ENCODE measurements around the gene ANKRD40.
"Not testable (repeated sequence)": the region's sequence is repeated elsewhere in the genome, so short reads cannot be mapped to it uniquely, and the experiment has no call there.

ANKRD40 gene

GRCh38 chr17:50710650-50711049 is 2.9 kb upstream of the ANKRD40 start:
- Histone ChIP-seq H3K36me3 (ENCODE audit: control insufficient read depth, insufficient read depth, low read length) (no peaks in the 10 kb centered on the region), H3K27me3 (ENCODE audit: control insufficient read depth, insufficient read depth, low read length) (no peaks in the 10 kb centered on the region), H3K9ac (no peak overlapping the region), H3K9me3 (ENCODE audit: control insufficient read depth, low read length) (no peaks in the 10 kb centered on the region), H3K4me1 (peaks cover 20% of the 10 kb centered on the region), H3K4me2 (ENCODE audit: low read length) (no peak overlapping the region), H3K79me2 (peaks cover 19% of the 10 kb centered on the region), H2AFZ (no peak overlapping the region), H3K4me3 (ENCODE audit: low read depth, low read length) (no peak overlapping the region), H3K27ac (no peak overlapping the region)
- TF ChIP-seq CTCF (IDR thresholded peaks at IDR 0.05) = no peak

GRCh38 chr17:50710025-50710424 is 2.3 kb upstream of the ANKRD40 start:
- Histone ChIP-seq H3K4me3 (ENCODE audit: low read depth, low read length) (no peak overlapping the region), H3K4me1 (peaks cover 20% of the 10 kb centered on the region), H3K9ac (no peak overlapping the region), H3K9me3 (ENCODE audit: control insufficient read depth, low read length) (no peaks in the 10 kb centered on the region), H2AFZ (no peak overlapping the region), H3K27ac (no peak overlapping the region), H3K4me2 (ENCODE audit: low read length) (no peak overlapping the region), H3K36me3 (ENCODE audit: control insufficient read depth, insufficient read depth, low read length) (no peaks in the 10 kb centered on the region), H3K27me3 (ENCODE audit: control insufficient read depth, insufficient read depth, low read length) (no peaks in the 10 kb centered on the region), H3K79me2 (peaks cover 19% of the 10 kb centered on the region)
- TF ChIP-seq CTCF (IDR thresholded peaks at IDR 0.05) = no peak

GRCh38 chr17:50709053-50709452 is 1.3 kb upstream of the ANKRD40 start:
- Histone ChIP-seq H2AFZ (peak overlapping the region; percentile 80), H3K4me2 (ENCODE audit: low read length) (peak overlapping the region; percentile 84), H3K4me1 (peaks cover 20% of the 10 kb centered on the region), H3K4me3 (ENCODE audit: low read depth, low read length) (peak overlapping the region; percentile 75), H3K79me2 (peaks cover 19% of the 10 kb centered on the region), H3K27ac (peak overlapping the region; percentile 97)
- not testable (repeated sequence) for H3K9me3 ChIP-seq (ENCODE audit: control insufficient read depth, low read length); H3K9ac ChIP-seq; H3K27me3 ChIP-seq (ENCODE audit: control insufficient read depth, insufficient read depth, low read length); H3K36me3 ChIP-seq (ENCODE audit: control insufficient read depth, insufficient read depth, low read length)

- Histone ChIP-seq H3K36me3 (ENCODE audit: control insufficient read depth, insufficient read depth, low read length) (no peaks in the 10 kb centered on the region), H3K27me3 (ENCODE audit: control insufficient read depth, insufficient read depth, low read length) (no peaks in the 10 kb centered on the region), H3K9ac (peak overlapping the region; percentile 64), H3K79me2 (peaks cover 21% of the 10 kb centered on the region), H3K27ac (peak overlapping the region; percentile 97), H3K4me3 (ENCODE audit: low read depth, low read length) (peak overlapping the region; percentile 75), H2AFZ (peak overlapping the region; percentile 80), H3K9me3 (ENCODE audit: control insufficient read depth, low read length) (no peaks in the 10 kb centered on the region), H3K4me2 (ENCODE audit: low read length) (peak overlapping the region; percentile 84), H3K4me1 (peaks cover 23% of the 10 kb centered on the region)
- no peak for TF ChIP-seq CTCF (IDR thresholded peaks at IDR 0.05)
Measured at GRCh38 chr17:50708050-50709000, 611 bp upstream of the ANKRD40 start.

- Histone ChIP-seq H3K79me2 (peaks cover 12% of the 10 kb centered on the region), H2AFZ (no peak overlapping the region), H3K27ac (no peak overlapping the region), H3K36me3 (ENCODE audit: control insufficient read depth, insufficient read depth, low read length) (no peaks in the 10 kb centered on the region), H3K27me3 (ENCODE audit: control insufficient read depth, insufficient read depth, low read length) (no peaks in the 10 kb centered on the region), H3K4me3 (ENCODE audit: low read depth, low read length) (no peak overlapping the region), H3K9me3 (ENCODE audit: control insufficient read depth, low read length) (no peaks in the 10 kb centered on the region), H3K9ac (no peak overlapping the region), H3K4me1 (peaks cover 16% of the 10 kb centered on the region), H3K4me2 (ENCODE audit: low read length) (no peak overlapping the region)
- TF ChIP-seq CTCF (IDR thresholded peaks at IDR 0.05) = no peak
Measured at GRCh38 chr17:50703162-50703561, 4.6 kb downstream of the ANKRD40 start.

Data from parathyroid adenoma (tissue), 2 donors.